WTC11 (cell line): Measurements from ENCODE around the gene RRBP1.

ENCODE experiments used
- CREB1 ChIP-seq: sonication (generic); formaldehyde crosslinking; IDR thresholded peaks from 2 replicates; pipeline ENCODE4 v1.8.0; 2023; ENCODE audit warnings: mild to moderate bottlenecking, missing genetic modification reagents
- CTCF ChIP-seq: fragments of 200-600 bp; IDR thresholded peaks from 2 replicates; pipeline ENCODE4 v1.8.0; 2022; ENCODE audit warnings: antibody characterized with exemption
- E2F4 ChIP-seq: sonication (generic); formaldehyde crosslinking; IDR thresholded peaks from 2 replicates; pipeline ENCODE4 v1.8.1; 2022; ENCODE audit warnings: low read depth, mild to moderate bottlenecking, moderate library complexity, missing genetic modification reagents, borderline replicate concordance
- E2F5 ChIP-seq: sonication (generic); formaldehyde crosslinking; IDR thresholded peaks from 2 replicates; pipeline ENCODE4 v1.8.1; 2022; ENCODE audit warnings: mild to moderate bottlenecking, moderate library complexity, missing genetic modification reagents
- IRF1 ChIP-seq: sonication (generic); formaldehyde crosslinking; IDR thresholded peaks from 2 replicates; pipeline ENCODE4 v1.8.0; 2023; ENCODE audit warnings: missing genetic modification reagents
- MLX ChIP-seq: sonication (generic); formaldehyde crosslinking; IDR thresholded peaks from 2 replicates; pipeline ENCODE4 v1.8.1; 2023; ENCODE audit warnings: mild to moderate bottlenecking, missing genetic modification reagents, moderate library complexity
- NFYB ChIP-seq: sonication (generic); formaldehyde crosslinking; conservative IDR thresholded peaks from 2 replicates; pipeline ENCODE4 v1.8.0; 2022; ENCODE audit warnings: low read depth, missing genetic modification reagents
- NR1H2 ChIP-seq: sonication (generic); formaldehyde crosslinking; IDR thresholded peaks from 2 replicates; pipeline ENCODE4 v1.9.0; 2021; ENCODE audit warnings: mild to moderate bottlenecking, moderate library complexity, missing genetic modification reagents
- NR3C1 ChIP-seq: sonication (generic); formaldehyde crosslinking; conservative IDR thresholded peaks from 2 replicates; pipeline ENCODE4 v1.8.1; 2023; ENCODE audit warnings: low read depth, mild to moderate bottlenecking, missing genetic modification reagents
- TEAD4 ChIP-seq: sonication (generic); formaldehyde crosslinking; IDR thresholded peaks from 2 replicates; pipeline ENCODE4 v1.8.0; 2022; ENCODE audit warnings: mild to moderate bottlenecking, missing genetic modification reagents
- USF2 ChIP-seq: sonication (generic); formaldehyde crosslinking; IDR thresholded peaks from 2 replicates; pipeline ENCODE4 v1.8.1; 2023; ENCODE audit warnings: mild to moderate bottlenecking, missing genetic modification reagents, moderate library complexity
- ZBTB21 ChIP-seq: sonication (generic); formaldehyde crosslinking; IDR thresholded peaks from 2 replicates; pipeline ENCODE4 v1.8.1; 2023; ENCODE audit warnings: mild to moderate bottlenecking, missing genetic modification reagents, borderline replicate concordance
- ZNF232 ChIP-seq: sonication (generic); formaldehyde crosslinking; IDR thresholded peaks from 2 replicates; pipeline ENCODE4 v1.8.0; 2022; ENCODE audit warnings: mild to moderate bottlenecking, missing genetic modification reagents

GRCh38 chr20:17720755-17721154, 38.7 kb upstream of the RRBP1 start:
- TF ChIP-seq E2F4 (CRISPR knock-in tag) (no peak), CTCF (no peak), NR1H2 (no peak), USF2 (CRISPR knock-in tag) (no peak), CREB1 (CRISPR knock-in tag) (no peak), ZBTB21 (CRISPR knock-in tag) (no peak), E2F5 (CRISPR knock-in tag) (no peak), NR3C1 (no peak), ZNF232 (no peak), IRF1 (CRISPR knock-in tag) (no peak), TEAD4 (CRISPR knock-in tag) (no peak), NFYB (no peak), MLX (no peak)
